ENCODE data around the gene ZNF608. TPM values are rescaled to one million over a fixed set of nuclear protein-coding genes. Genes with fewer than 3 reads are reported as not detected.

ZNF608 gene
- total and polyA plus RNA-seq, 2 experiments from 2014 or later: 20.5 to 42.4 TPM

- TF ChIP-seq CTCF (conservative IDR thresholded peaks at IDR 0.05; ENCODE audit: low read depth in 2 of 2): no peak
- TF ChIP-seq ZNF114 (CRISPR knock-in tag; IDR thresholded peaks at IDR 0.05): no peak
- no peak for TF ChIP-seq JUNB (IDR thresholded peaks at IDR 0.05; ENCODE audit: unreplicated experiment)
These were observed 28.1 kb downstream of the ZNF608 start (continued) for GRCh38 chr5:124718380-124718789.

GRCh38 chr5:124716169-124716568 lies 30.3 kb downstream of the ZNF608 start:
- peaks cover 3% of the 10 kb centered on the region; the same call in 1 of the 2 replicates for H3K9me2 ChIP-seq (ENCODE audit: insufficient read depth)
- TF ChIP-seq EZH2 (IDR thresholded peaks at IDR 0.05; ENCODE audit: low read depth, unreplicated experiment) (no peak), ZNF331 (CRISPR knock-in tag; IDR thresholded peaks at IDR 0.05; ENCODE audit: low read depth) (no peak), REST (IDR thresholded peaks at IDR 0.05; ENCODE audit: unreplicated experiment) (no peak), JUNB (IDR thresholded peaks at IDR 0.05; ENCODE audit: unreplicated experiment) (no peak), ZNF462 (CRISPR knock-in tag; IDR thresholded peaks at IDR 0.05) (no peak), CTCF (conservative IDR thresholded peaks at IDR 0.05; ENCODE audit: low read depth in 2 of 2) (no peak), ETS1 (IDR thresholded peaks at IDR 0.05) (no peak), NANOG (IDR thresholded peaks at IDR 0.05; ENCODE audit: borderline replicate concordance) (no peak), CREB1 (CRISPR knock-in tag; IDR thresholded peaks at IDR 0.05; ENCODE audit: low read depth) (no peak)

More at GRCh38 chr5:124716169-124716568, 30.3 kb downstream of the ZNF608 start:
- peaks cover 4% of the 10 kb centered on the region for H3K27me3 Mint-ChIP-seq (ENCODE audit: insufficient read depth, low read depth, poor library complexity)
- Histone ChIP-seq H2AFZ (no peak overlapping the region), H3F3A (replicated peaks; ENCODE audit: low read depth) (no peaks in the 10 kb centered on the region), H3K36me3 (ENCODE audit: insufficient read depth) (no peaks in the 10 kb centered on the region), H3K4me3 (no peak overlapping the region), H3K79me2 (replicated peaks; ENCODE audit: insufficient read depth) (peaks cover 99% of the 10 kb centered on the region), H3K4me1 (ENCODE audit: insufficient read depth) (peaks cover 32% of the 10 kb centered on the region), H3K27me3 (ENCODE audit: insufficient read depth) (no peaks in the 10 kb centered on the region), H3K4me2 (no peak overlapping the region), H4K20me1 (replicated peaks; ENCODE audit: insufficient read depth) (no peaks in the 10 kb centered on the region; the same call in 1 of the 2 replicates), H3K27ac (ENCODE audit: low read depth) (no peak overlapping the region)
- ATAC-seq (no peak), DNase-seq (ENCODE audit: low spot score) (no peak)
- H3K9me3 Mint-ChIP-seq: no peaks in the 10 kb centered on the region; the same call in 2 of the 3 replicates
- peaks cover 64% of the 10 kb centered on the region for H3K4me1 Mint-ChIP-seq
- no peak overlapping the region for H3K27ac Mint-ChIP-seq
- H3K4me3 Mint-ChIP-seq: no peak overlapping the region
- peaks cover 7% of the 10 kb centered on the region for H3K36me3 Mint-ChIP-seq (ENCODE audit: low read depth)

Data from GM23338 (cell line).